HepG2 (cell line): ENCODE results near the gene CCDC3. TPM values are rescaled to one million over a fixed set of nuclear protein-coding genes. Genes with fewer than 3 reads are reported as not detected.

ENCODE experiments used
- ATAC-seq: fragments of 200-7000 bp; cut with Tn5 transposase; 3 replicates; pipeline ENCODE4 v1.9.1; 2020; ENCODE audit warnings: mild to moderate bottlenecking, moderate library complexity
- BruUV-seq: library from RNA; stranded (reverse); fragments of 400-500 nt; replicated peaks from 2 replicates; lab custom pipeline; 2021; lab: Mats Ljungman, UMichigan
- CTCF ChIA-PET: fragments of 300-600 bp; formaldehyde crosslinking; extraction: SDS; loops from one replicate; lab custom pipeline; 2021; ENCODE audit warnings: low total read pairs, inconsistent platforms, low intra/inter-chr PET ratio; lab: Yijun Ruan, JAX
- POLR2A ChIA-PET: fragments of 350-600 bp; sonication (Branson Sonifier 250); formaldehyde crosslinking; loops from one replicate; lab custom pipeline; 2020; ENCODE audit warnings: antibody characterized with exemption, inconsistent platforms; lab: Yijun Ruan, JAX
- DNase-seq: peaks from one replicate; pipeline ENCODE4 v3.0.0-alpha.2; 2015; ENCODE audit warnings: low spot score
- FAIRE-seq: peaks from 3 replicates; lab custom pipeline; 2011; peaks lifted over from hg19 to GRCh38; lab: Jason Lieb, UNC
- H2AFZ ChIP-seq: one replicate; pipeline ENCODE4 v1.6.1; 2011; ENCODE audit warnings: low read length, inconsistent platforms
- H3K27ac ChIP-seq: fragments of 300-600 bp; 3 replicates; pipeline ENCODE4 v1.8.0; 2011; ENCODE audit warnings: mixed run types, mild to moderate bottlenecking, mixed read lengths, low read length, inconsistent platforms; ENCODE audit not compliant: insufficient read depth; ENCODE audit errors: extremely low read length
- H3K27me3 ChIP-seq, 2 experiments: fragments of 200-600 bp in 1 of 2; 2 replicates in 1 of 2; 3 replicates in 1 of 2; pipeline versions ENCODE4 v1.6.0 to v1.8.0; 2011; ENCODE audit warnings: low read length in 2 of 2, mild to moderate bottlenecking in 2 of 2, moderate library complexity in 2 of 2, inconsistent platforms in 1 of 2; ENCODE audit not compliant: insufficient read depth in 2 of 2, control insufficient read depth in 1 of 2
- H3K36me3 ChIP-seq, 2 experiments: fragments of 200-600 bp in 1 of 2; replicated peaks in 1 of 2; 2 replicates in 1 of 2; 3 replicates in 1 of 2; pipeline versions ENCODE4 v1.5.1 to v1.8.0; 2011; ENCODE audit warnings: low read length in 2 of 2, inconsistent platforms in 1 of 2; ENCODE audit not compliant: insufficient read depth in 2 of 2, control insufficient read depth in 1 of 2
- H3K4me1 ChIP-seq: 2 replicates; pipeline ENCODE4 v1.5.1; 2012; ENCODE audit warnings: low read length, inconsistent platforms; ENCODE audit not compliant: insufficient read depth
- H3K4me2 ChIP-seq: 2 replicates; pipeline ENCODE4 v1.6.0; 2011; ENCODE audit warnings: low read depth, low read length, inconsistent platforms
- H3K4me3 ChIP-seq, 3 experiments: fragments of 200-600 bp in 1 of 3; sonication (generic), shearing (Covaris generic) in 1 of 3; replicated peaks in 1 of 3; 2 replicates each; pipeline ENCODE4 v1.5.1; 2011 to 2016; ENCODE audit warnings: low read length in 3 of 3, inconsistent platforms in 2 of 3, low read depth in 2 of 3, mild to moderate bottlenecking in 2 of 3, control low read depth in 1 of 3, mixed read lengths in 1 of 3; ENCODE audit not compliant: insufficient read depth in 1 of 3
- H3K79me2 ChIP-seq: one replicate; pipeline ENCODE4 v1.6.1; 2011; ENCODE audit warnings: low read length, inconsistent platforms; ENCODE audit not compliant: insufficient read depth
- H3K9ac ChIP-seq: 2 replicates; pipeline ENCODE4 v1.6.0; 2011; ENCODE audit warnings: mild to moderate bottlenecking, low read depth, low read length, inconsistent platforms; ENCODE audit not compliant: insufficient read depth
- H3K9me3 ChIP-seq: 2 replicates; pipeline ENCODE4 v1.5.1; 2012; ENCODE audit warnings: mild to moderate bottlenecking, low read length
- H4K20me1 ChIP-seq: 2 replicates; pipeline ENCODE4 v1.6.0; 2011; ENCODE audit warnings: inconsistent platforms, mild to moderate bottlenecking, low read length, moderate library complexity; ENCODE audit not compliant: insufficient read depth
- CREBL2 ChIP-seq: sonication (generic); formaldehyde crosslinking; IDR thresholded peaks from 2 replicates; pipeline ENCODE4 v1.8.1; 2023; ENCODE audit warnings: missing genetic modification reagents, mild to moderate bottlenecking, borderline replicate concordance
- FOXJ3 ChIP-seq: sonication (generic); formaldehyde crosslinking; IDR thresholded peaks from 2 replicates; pipeline ENCODE4 v1.4.0; 2020; ENCODE audit warnings: missing genetic modification reagents, mild to moderate bottlenecking, borderline replicate concordance
- GMEB2 ChIP-seq: IDR thresholded peaks from 2 replicates; pipeline ENCODE4 v1.6.1; 2016; ENCODE audit warnings: missing biosample characterization, missing genetic modification reagents, low read depth
- IRF2 ChIP-seq: IDR thresholded peaks from 2 replicates; pipeline ENCODE4 v1.6.1; 2018; ENCODE audit warnings: missing genetic modification reagents, missing compliant biosample characterization
- MLX ChIP-seq: IDR thresholded peaks from 2 replicates; pipeline ENCODE4 v1.6.1; 2016
- NFE2 ChIP-seq: sonication (generic); formaldehyde crosslinking; IDR thresholded peaks from 2 replicates; pipeline ENCODE4 v1.4.0; 2020; ENCODE audit warnings: missing genetic modification reagents
- RELA ChIP-seq: sonication (generic); formaldehyde crosslinking; IDR thresholded peaks from 2 replicates; pipeline ENCODE4 v1.4.0; 2020; ENCODE audit warnings: missing genetic modification reagents
- RFX3 ChIP-seq: IDR thresholded peaks from 2 replicates; pipeline ENCODE4 v1.6.1; 2016; ENCODE audit warnings: missing biosample characterization, missing genetic modification reagents
- SP2 ChIP-seq: sonication (generic); formaldehyde crosslinking; IDR thresholded peaks from 2 replicates; pipeline ENCODE4 v1.5.1; 2020; ENCODE audit warnings: mild to moderate bottlenecking, missing genetic modification reagents
- ZBTB33 ChIP-seq: sonication (generic); formaldehyde crosslinking; IDR thresholded peaks from 2 replicates; pipeline ENCODE4 v1.4.0; 2020; ENCODE audit warnings: missing genetic modification reagents
- ZC3H4 ChIP-seq: sonication (generic); formaldehyde crosslinking; IDR thresholded peaks from 2 replicates; pipeline ENCODE4 v1.4.0; 2020; ENCODE audit warnings: missing genetic modification reagents, borderline replicate concordance
- ZNF207 ChIP-seq: fragments of 450-650 bp; IDR thresholded peaks from 2 replicates; pipeline ENCODE4 v1.6.1; 2016; ENCODE audit warnings: antibody characterized with exemption, borderline replicate concordance
- ZNF496 ChIP-seq: sonication (generic); formaldehyde crosslinking; IDR thresholded peaks from 2 replicates; pipeline ENCODE4 v1.8.1; 2023; ENCODE audit warnings: mild to moderate bottlenecking, moderate library complexity, missing genetic modification reagents; ENCODE audit not compliant: insufficient replicate concordance
- WGBS: methylation state at CpG from one replicate; pipeline ENCODE4 v1.1.6; 2017; ENCODE audit warnings: low lambda C conversion rate; 5-methylcytosine and 5-hydroxymethylcytosine counted together
- in situ Hi-C: cut with HindIII; loops from 2 replicates; pipeline ENCODE4 v1.10.0; 2017; ENCODE audit warnings: low pct_unique_long_range_greater_than_20kb; ENCODE audit not compliant: extremely low pct_ligation_motif_present
- intact Hi-C: fragments of 100-400 bp; cut with micrococcal nuclease; formaldehyde crosslinking; loops from one replicate; pipeline ENCODE4 v1.10.0; 2022; ENCODE audit not compliant: unreplicated experiment
- polyA plus RNA-seq, 8 experiments: library from polyadenylated mRNA; depleted of rRNA in 3 of 8; stranded (reverse) in 7 of 8; unstranded in 1 of 8; fragments of >200 nt; fragmentation: Illumina TruSeq in 4 of 8; extraction: Trizol in 4 of 8; gene quantifications; 2 replicates each; pipeline versions ENCODE4 v1.2.1 to v1.2.3, GENCODE V29; 2011 to 2016; ENCODE audit warnings: low read depth in 4 of 8, missing spikeins in 1 of 8, mixed read lengths in 1 of 8; ENCODE audit not compliant: insufficient read depth in 1 of 8
- total RNA-seq, 5 experiments: library from RNA; depleted of rRNA; stranded (reverse); fragments of >200 nt; fragmentation: Illumina TruSeq; extraction: Trizol; gene quantifications; 2 replicates each; pipeline ENCODE4 v1.2.3, GENCODE V29; 2016; ENCODE audit warnings: low read depth in 1 of 5
- TF ChIP-seq, protein P1 (sequence below): IDR thresholded peaks from 2 replicates; pipeline ENCODE4 v1.4.0; 2020; ENCODE audit warnings: mild to moderate bottlenecking, missing genetic modification reagents
- TF ChIP-seq, protein P2 (sequence below): sonication (generic); formaldehyde crosslinking; IDR thresholded peaks from 2 replicates; pipeline ENCODE4 v1.4.0; 2020; ENCODE audit warnings: mild to moderate bottlenecking, missing genetic modification reagents, borderline replicate concordance

Gene CCDC3
- total and polyA plus RNA-seq, 2 of the 13 experiments (the other 11 are each of a cell fraction or from before 2014, with no cell fraction given) = not detected

- ChIA-PET POLR2A (no interaction called here), CTCF (no interaction called here)
- Histone ChIP-seq H3K79me2 (no peaks in the 10 kb centered on the region), H3K4me3 (no peak overlapping the region), H2AFZ (no peak overlapping the region), H3K27me3 (no peaks in the 10 kb centered on the region; a peak in 1 of 5 replicates), H3K9me3 (peaks cover 12% of the 10 kb centered on the region; the same call in 1 of the 2 replicates), H3K27ac (no peak overlapping the region), H3K9ac (no peak overlapping the region), H3K4me2 (no peak overlapping the region), H3K4me1 (peaks cover under 1% of the 10 kb centered on the region), H4K20me1 (no peaks in the 10 kb centered on the region), H3K36me3 (no peaks in the 10 kb centered on the region)
- FAIRE-seq (no peak), DNase-seq (no peak), ATAC-seq (no peak)
- BruUV-seq = no TSS peak
- 0% methylated on average over 1 of the region's 1 CpG for WGBS
- intact Hi-C loops (no loop called here), in situ Hi-C loops (no loop called here)
- TF ChIP-seq ZC3H4 (CRISPR knock-in tag) = no peak
- no peak for TF ChIP-seq ZBTB33 (CRISPR knock-in tag)
- TF ChIP-seq CREBL2 (CRISPR knock-in tag) = no peak
- no peak for TF ChIP-seq SP2 (CRISPR knock-in tag)
- TF ChIP-seq RFX3 (CRISPR knock-in tag) = no peak
- TF ChIP-seq, protein P1, sequence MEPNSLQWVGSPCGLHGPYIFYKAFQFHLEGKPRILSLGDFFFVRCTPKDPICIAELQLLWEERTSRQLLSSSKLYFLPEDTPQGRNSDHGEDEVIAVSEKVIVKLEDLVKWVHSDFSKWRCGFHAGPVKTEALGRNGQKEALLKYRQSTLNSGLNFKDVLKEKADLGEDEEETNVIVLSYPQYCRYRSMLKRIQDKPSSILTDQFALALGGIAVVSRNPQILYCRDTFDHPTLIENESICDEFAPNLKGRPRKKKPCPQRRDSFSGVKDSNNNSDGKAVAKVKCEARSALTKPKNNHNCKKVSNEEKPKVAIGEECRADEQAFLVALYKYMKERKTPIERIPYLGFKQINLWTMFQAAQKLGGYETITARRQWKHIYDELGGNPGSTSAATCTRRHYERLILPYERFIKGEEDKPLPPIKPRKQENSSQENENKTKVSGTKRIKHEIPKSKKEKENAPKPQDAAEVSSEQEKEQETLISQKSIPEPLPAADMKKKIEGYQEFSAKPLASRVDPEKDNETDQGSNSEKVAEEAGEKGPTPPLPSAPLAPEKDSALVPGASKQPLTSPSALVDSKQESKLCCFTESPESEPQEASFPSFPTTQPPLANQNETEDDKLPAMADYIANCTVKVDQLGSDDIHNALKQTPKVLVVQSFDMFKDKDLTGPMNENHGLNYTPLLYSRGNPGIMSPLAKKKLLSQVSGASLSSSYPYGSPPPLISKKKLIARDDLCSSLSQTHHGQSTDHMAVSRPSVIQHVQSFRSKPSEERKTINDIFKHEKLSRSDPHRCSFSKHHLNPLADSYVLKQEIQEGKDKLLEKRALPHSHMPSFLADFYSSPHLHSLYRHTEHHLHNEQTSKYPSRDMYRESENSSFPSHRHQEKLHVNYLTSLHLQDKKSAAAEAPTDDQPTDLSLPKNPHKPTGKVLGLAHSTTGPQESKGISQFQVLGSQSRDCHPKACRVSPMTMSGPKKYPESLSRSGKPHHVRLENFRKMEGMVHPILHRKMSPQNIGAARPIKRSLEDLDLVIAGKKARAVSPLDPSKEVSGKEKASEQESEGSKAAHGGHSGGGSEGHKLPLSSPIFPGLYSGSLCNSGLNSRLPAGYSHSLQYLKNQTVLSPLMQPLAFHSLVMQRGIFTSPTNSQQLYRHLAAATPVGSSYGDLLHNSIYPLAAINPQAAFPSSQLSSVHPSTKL (CRISPR knock-in tag) = no peak
- TF ChIP-seq, protein P2, sequence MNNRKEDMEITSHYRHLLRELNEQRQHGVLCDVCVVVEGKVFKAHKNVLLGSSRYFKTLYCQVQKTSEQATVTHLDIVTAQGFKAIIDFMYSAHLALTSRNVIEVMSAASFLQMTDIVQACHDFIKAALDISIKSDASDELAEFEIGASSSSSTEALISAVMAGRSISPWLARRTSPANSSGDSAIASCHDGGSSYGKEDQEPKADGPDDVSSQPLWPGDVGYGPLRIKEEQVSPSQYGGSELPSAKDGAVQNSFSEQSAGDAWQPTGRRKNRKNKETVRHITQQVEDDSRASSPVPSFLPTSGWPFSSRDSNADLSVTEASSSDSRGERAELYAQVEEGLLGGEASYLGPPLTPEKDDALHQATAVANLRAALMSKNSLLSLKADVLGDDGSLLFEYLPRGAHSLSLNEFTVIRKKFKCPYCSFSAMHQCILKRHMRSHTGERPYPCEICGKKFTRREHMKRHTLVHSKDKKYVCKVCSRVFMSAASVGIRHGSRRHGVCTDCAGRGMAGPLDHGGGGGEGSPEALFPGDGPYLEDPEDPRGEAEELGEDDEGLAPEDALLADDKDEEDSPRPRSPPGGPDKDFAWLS = no peak
- no peak for TF ChIP-seq FOXJ3
- TF ChIP-seq RELA = no peak
- TF ChIP-seq NFE2 (CRISPR knock-in tag) = no peak
- no peak for TF ChIP-seq ZNF207
- no peak for TF ChIP-seq GMEB2
- no peak for TF ChIP-seq ZNF496 (CRISPR knock-in tag)
- TF ChIP-seq MLX (CRISPR knock-in tag) = no peak
- TF ChIP-seq IRF2 = no peak
These were observed 46.6 kb downstream of the CCDC3 start for GRCh38 chr10:12954866-12955265.
